HG03442 (cell line): ENCODE measurements around the gene NUTM2D.
"Not testable (repeated sequence)": the region's sequence is repeated elsewhere in the genome, so short reads cannot be mapped to it uniquely, and the experiment has no call there.

Experiments used
- ATAC-seq: cut with Tn5 transposase; IDR thresholded peaks from one replicate; pipeline ENCODE4 v1.9.1; 2021; ENCODE audit warnings: mild to moderate bottlenecking, moderate library complexity; ENCODE audit not compliant: unreplicated experiment

NUTM2D gene

DNA sequence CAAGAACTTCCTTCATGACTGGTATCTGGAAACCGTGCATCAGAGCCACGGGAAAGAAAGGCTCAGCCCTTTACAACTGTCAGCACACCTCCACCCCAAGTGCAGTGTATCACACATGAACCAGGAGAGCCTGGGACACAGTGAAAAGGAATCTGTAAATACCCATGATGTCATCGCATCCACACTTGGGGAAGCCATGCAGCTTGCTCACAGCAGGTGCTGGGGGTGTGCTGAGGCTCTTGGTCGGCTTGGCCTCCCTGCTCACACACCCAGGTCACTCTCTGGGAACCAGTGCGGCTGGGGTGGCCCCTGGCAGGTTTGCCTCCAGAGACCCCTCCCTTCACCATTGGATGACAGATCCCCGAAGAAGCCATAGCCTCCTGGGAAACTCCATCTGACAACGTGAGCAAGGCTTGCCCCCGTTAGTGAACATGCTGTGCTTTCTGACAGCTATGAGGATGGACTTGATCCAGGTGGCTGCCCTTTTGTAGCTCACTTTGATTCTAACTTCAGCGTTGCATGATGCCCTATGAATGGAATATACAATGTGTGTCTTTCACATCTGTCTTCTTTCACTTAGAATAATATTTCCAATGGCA is 12.1 kb downstream of the NUTM2D start:
- not testable (repeated sequence) for ATAC-seq

DNA sequence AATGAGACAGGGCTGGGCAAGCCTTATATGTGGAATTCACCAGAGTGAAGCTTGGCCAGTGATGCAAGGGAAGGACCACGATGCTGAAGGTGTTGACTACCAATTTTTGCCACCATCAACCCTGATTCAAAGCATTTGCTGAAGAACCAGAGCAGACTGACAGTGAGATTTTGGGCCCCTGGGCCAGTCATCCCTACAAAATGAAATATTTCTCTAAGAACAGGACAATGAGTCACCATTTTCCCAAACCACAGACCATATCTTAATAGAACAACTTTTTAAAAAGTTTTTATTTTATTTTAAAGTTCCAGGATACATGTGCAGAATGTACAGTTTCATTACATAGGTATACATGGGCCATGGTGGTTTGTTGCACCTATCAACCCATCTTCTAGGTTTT is 16.5 kb downstream of the NUTM2D start:
- not testable (repeated sequence) for ATAC-seq

DNA sequence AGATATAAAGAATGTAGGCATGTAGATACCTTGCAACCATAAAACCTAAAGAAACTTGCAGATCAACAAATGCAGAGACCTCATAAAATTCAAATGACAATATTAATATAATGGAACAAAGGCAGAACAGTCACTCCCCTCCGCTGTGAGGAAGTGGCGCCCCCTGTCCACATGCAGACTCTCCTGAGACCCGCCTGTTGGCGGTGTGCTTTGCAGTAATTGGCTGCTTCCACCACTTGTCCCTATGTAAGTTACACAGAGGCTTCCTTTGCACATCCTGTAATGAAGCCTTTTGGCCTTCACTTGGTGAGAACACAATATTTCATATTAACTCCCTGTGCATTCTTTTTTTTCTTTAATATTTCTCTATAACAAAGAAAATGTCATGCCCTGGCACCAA is 21.6 kb downstream of the NUTM2D start:
- not testable (repeated sequence) for ATAC-seq

DNA sequence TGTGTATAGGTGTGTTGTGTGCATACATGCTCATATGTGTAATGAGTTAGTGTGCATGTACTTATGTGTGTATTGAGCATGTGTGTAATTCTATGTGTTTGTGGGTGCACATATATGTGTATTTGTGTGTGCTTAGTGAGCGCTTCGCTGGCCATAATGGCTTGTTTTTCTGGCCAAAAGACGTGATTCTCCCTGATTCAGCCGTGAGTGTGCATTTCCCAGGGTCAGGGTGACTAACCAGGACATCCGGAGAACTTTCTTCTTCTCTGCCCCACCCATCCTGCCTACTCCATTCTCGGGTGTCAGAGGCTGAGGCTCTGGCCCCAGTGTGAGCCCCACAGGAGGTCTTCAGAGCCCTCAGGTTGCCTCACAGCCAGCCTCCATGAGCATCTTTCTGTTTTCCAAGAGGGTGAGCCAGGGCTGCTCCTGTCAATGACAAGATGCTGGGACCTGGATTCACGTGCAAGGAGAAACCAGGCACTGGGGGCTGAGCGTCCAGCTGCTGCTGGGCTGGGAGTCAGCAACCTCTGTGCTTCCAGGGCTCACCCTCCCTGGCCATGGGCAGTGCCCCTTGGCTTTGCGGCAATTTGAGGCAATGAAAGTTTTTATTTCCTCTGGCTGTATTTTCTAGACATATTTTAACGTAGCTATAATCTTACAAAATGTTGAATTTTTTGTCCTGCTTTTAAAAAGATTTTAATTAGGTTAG is 25.8 kb downstream of the NUTM2D start:
- ATAC-seq = not testable (repeated sequence)

DNA sequence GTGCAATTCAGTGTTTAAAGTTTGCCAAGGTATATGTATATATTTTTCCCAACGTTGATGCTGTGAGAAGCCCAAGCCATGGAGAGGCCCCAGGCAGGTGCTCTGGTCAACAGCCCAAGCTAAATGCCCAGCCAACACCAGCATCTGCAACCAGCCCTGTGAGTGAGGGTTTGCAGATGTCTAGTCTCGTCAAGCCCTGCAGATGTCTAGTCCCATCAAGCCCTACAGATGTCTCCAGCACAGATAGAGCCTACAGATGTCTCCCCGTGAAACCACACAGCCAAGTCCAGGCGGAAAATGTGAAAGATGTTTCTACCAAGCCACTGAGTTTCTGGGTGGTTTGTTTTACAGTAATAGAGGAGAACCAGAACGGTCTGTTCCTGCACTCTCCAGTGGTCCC is 26.7 kb downstream of the NUTM2D start:
- ATAC-seq = not testable (repeated sequence)

DNA sequence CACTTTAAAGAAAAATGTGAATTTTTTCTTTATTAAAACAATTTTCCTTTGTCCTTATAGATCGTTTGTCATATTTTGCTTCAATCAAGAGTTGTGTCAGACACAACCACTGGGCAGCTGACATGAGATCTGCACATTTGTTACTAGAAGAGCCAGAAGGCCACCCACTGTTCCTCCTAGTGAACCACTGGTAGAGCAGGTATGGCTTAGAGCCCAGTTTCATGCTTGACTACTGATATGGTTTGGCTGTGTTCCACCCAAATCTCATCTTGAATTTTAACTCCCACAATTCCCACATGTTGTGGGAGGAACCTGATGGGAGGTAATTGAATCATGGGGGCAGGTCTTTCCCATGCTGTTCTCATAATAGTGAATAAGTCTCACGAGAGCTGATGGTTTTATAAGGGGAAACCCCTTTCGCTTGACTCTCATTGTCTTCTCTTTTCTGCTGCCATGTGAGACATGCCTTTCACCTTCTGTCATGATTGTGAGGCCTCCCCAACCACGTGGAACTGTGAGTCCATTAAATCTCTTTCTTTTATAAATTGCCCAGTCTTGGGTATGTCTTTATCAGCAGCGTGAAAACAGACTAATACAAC is 28.3 kb downstream of the NUTM2D start:
- not testable (repeated sequence) for ATAC-seq

DNA sequence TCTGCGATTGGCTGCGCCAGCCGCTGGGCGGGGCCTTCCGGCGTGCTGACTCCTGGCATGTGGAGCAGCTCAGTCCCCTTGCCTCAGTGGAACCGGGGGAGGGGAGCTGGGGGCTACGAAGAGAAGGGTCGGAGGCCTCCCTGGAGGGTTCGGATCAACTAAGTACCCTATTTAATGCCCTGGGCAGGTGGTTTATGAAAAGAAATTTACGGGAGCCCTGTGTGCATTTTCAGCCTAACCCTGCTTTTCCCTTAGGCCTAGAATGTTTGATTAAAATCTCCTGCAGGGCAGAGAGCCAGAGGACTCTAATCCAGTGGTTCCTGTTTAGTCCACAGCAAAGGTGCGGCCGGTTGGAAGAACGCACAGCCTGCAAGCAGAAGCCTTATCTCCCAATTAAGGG is 33.8 kb downstream of the NUTM2D start:
- not testable (repeated sequence) for ATAC-seq

DNA sequence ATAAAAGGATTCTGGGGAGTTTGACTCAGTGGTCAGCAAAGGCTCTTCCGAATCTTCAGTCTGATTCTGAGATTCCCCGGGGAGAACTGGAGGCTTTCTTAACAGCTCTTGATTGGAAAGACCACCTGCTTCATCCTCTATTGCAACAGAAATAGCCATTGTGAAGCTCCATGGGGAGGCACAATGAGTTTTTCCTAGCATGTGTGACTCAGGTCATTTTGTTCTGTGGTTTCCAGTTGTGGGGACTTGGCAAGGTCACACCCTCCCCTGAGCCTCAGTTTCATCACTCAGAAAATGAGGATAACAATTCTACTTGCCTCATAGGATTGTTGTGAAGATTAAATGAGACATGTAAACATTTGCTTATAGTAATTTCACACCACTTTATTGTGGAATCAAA is 38.7 kb downstream of the NUTM2D start:
- not testable (repeated sequence) for ATAC-seq

DNA sequence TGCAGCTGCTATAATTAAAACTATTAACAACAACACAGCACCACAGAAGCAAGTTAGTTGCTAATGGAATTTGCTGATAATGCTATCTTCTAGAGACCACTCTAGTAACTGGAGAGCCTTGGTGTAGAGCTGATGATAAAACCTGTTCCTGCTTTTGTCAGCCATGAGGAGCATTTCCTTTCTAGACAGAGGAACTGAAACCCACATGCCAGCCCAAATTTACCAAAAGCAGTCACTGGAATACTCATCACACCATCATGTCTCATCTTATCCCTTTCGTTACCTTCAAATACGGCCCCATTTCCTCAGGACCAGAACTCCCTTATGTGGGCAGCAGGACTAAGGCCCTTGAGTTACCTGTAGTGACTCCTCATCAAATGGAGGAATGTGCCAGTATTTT is 40.9 kb downstream of the NUTM2D start:
- not testable (repeated sequence) for ATAC-seq

DNA sequence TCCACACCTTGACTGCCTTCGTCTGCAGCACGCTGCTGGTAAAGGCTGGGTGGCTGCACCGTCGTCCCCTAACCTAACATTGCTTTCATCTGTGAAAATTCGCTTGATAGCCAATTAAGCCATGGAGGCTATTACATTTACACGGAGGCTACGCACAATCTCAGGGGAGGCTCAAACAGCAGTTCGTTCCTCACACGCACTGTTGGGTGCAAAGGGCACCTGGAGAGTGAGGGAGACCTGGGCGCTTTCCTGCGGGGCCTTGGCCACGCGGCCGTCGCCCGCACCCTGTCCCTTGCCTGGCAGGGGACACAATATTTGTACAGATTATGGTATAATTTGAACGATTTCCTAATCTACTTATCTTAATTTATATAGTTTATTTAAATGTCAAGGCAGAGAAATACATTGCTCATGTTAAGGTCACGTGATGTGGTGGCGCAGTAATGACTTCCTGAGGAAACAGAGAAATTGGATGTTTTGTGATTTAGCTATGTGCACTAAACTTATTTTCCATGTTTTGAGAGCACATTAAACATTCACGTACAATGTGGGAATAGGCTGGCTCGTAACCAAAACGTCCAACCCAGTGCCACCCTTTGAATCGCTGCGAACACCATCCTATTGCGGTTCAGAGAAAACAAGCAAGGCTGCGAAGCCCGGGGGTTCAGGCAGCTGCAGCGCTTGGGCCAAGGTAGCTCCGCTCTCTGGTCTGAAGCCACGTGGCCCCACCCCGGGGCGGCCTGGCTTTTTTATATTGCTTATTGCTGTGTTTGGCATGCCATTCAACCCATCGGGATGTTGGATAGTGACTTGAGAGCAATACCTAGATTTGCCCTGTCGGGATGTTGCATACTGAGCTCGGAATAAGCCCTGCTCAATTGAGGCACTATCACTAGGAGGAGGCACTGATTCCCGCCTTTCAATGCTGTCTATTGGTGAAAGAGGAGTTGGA is 50.2 kb downstream of the NUTM2D start:
- not testable (repeated sequence) for ATAC-seq

DNA sequence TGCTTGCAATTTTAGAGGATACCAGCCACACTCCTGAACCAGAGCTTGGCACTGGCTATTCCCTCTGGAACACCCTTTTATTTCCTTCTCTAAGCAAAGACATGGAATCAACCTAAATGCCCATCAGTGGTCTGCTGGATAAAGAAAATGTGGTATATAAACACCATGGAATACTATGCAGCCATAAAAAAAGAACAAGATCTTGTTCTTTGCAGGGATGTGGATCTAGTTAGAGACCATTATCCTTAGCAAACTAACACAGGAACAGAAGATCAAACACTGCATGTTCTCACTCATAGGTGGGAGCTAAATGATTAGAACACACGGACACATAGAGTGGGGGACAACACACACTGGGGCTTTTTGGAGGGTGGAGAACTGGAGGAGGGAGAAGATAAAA is 56.4 kb downstream of the NUTM2D start:
- ATAC-seq = not testable (repeated sequence)
